Hepatocyte (in vitro differentiated cells): ENCODE measurements around the gene MCHR1. TPM values are rescaled to one million over a fixed set of nuclear protein-coding genes. Genes with fewer than 3 reads are reported as not detected.

Experiments used
- DNase-seq: peaks from one replicate; pipeline ENCODE4 v3.0.0-alpha.2; 2016; ENCODE audit warnings: low spot score
- H2AFZ ChIP-seq: fragments of 200-600 bp; sonication (generic); 2 replicates; pipeline ENCODE4 v1.6.0; 2016; ENCODE audit warnings: antibody characterized with exemption, mild to moderate bottlenecking
- H3K27ac ChIP-seq: fragments of 200-600 bp; sonication (generic); 2 replicates; pipeline ENCODE4 v1.5.1; 2016; ENCODE audit warnings: mild to moderate bottlenecking
- H3K27me3 ChIP-seq: fragments of 200-600 bp; sonication (generic); 2 replicates; pipeline ENCODE4 v1.6.1; 2016
- H3K36me3 ChIP-seq: fragments of 200-600 bp; sonication (generic); replicated peaks from 2 replicates; pipeline ENCODE4 v1.5.1; 2016; ENCODE audit warnings: low read depth; ENCODE audit not compliant: insufficient read depth
- H3K4me1 ChIP-seq: fragments of 200-600 bp; sonication (generic); 2 replicates; pipeline ENCODE4 v1.5.1; 2016; ENCODE audit warnings: mild to moderate bottlenecking, moderate library complexity; ENCODE audit not compliant: insufficient read depth
- H3K4me2 ChIP-seq: fragments of 200-600 bp; sonication (generic); 2 replicates; pipeline ENCODE4 v1.6.0; 2016
- H3K4me3 ChIP-seq: fragments of 200-600 bp; sonication (generic); 2 replicates; pipeline ENCODE4 v1.5.1; 2016; ENCODE audit warnings: mild to moderate bottlenecking
- H3K79me2 ChIP-seq: fragments of 200-600 bp; sonication (generic); 2 replicates; pipeline ENCODE4 v1.6.0; 2017; ENCODE audit warnings: mild to moderate bottlenecking
- H3K9me2 ChIP-seq: fragments of 200-600 bp; sonication (generic); replicated peaks from 2 replicates; pipeline ENCODE4 v1.6.0; 2017; ENCODE audit warnings: mild to moderate bottlenecking; ENCODE audit not compliant: insufficient read depth
- H3K9me3 ChIP-seq: fragments of 200-600 bp; sonication (generic); 2 replicates; pipeline ENCODE4 v1.5.1; 2016; ENCODE audit warnings: low read depth, mild to moderate bottlenecking
- H4K20me1 ChIP-seq: fragments of 200-600 bp; sonication (generic); 2 replicates; pipeline ENCODE4 v1.6.0; 2016; ENCODE audit warnings: mild to moderate bottlenecking; ENCODE audit not compliant: insufficient read depth, poor library complexity, severe bottlenecking
- CTCF ChIP-seq: fragments of 200-600 bp; sonication (generic); IDR thresholded peaks from 2 replicates; pipeline ENCODE4 v1.5.1; 2016; ENCODE audit warnings: antibody characterized with exemption, mild to moderate bottlenecking; ENCODE audit not compliant: poor library complexity
- EZH2 ChIP-seq: fragments of 200-600 bp; sonication (generic); IDR thresholded peaks from 2 replicates; pipeline ENCODE4 v1.6.1; 2016; ENCODE audit warnings: antibody characterized with exemption, mild to moderate bottlenecking, borderline replicate concordance
- EZH2phosphoT487 ChIP-seq: fragments of 200-600 bp; sonication (generic); IDR thresholded peaks from one replicate; pipeline ENCODE4 v1.6.1; 2018; ENCODE audit warnings: antibody characterized with exemption, mild to moderate bottlenecking, low read depth, moderate library complexity; ENCODE audit not compliant: unreplicated experiment, severe bottlenecking
- WGBS: methylation state at CpG from one replicate; pipeline ENCODE4 v1.1.6; 2016; ENCODE audit warnings: low lambda C conversion rate; ENCODE audit errors: missing lambda C conversion rate; 5-methylcytosine and 5-hydroxymethylcytosine counted together
- polyA plus RNA-seq: library from polyadenylated mRNA; unstranded; fragments of >200 nt; fragmentation: Nextera tagmentation; extraction: Ambion mirVana; gene quantifications from 2 replicates; pipeline ENCODE4 v1.2.1, GENCODE V29; 2016
- total RNA-seq: library from RNA; depleted of rRNA; stranded (reverse); fragments of >200 nt; gene quantifications from 2 replicates; pipeline ENCODE4 v1.2.3, GENCODE V29; 2014

The MCHR1 gene
- total and polyA plus RNA-seq, 2 experiments from 2014 or later = 0.50 to 1.1 TPM

DNA sequence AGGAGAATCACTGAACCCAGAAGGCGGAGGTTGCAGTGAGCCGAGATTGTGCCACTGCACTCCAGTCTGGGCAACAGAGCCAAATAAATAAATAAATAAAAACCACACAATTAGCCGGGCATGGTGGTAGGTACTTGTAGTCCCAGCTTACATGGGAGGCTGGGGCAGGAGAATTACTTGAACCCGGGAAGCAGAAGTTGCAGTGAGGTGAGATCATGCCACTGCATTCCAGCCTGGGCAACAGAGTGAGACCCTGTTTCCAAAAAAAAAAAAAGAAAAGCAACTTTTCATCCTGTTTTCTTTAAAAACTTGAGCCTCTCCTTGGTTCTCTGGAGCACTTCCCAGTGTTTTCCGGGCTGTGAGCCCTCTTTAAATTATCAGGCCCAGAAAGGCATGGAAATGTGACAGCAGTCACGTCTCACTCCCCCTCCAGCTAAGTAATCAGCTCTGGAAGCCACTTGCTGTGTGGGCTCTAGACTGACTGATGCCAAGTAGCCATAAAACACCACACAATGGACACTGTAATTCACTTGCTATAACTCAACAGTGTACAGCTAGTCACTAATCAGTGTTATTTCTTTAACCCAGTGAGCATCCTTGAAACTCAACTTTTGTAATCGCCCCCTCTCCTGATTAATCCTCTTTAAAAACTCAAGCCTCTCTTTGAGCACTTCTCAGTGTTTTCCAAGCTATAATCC is 13.0 kb upstream of the MCHR1 start:
- Histone ChIP-seq H2AFZ (no peak overlapping the region), H3K79me2 (no peaks in the 10 kb centered on the region), H3K9me3 (no peaks in the 10 kb centered on the region), H3K9me2 (no peaks in the 10 kb centered on the region), H3K27me3 (no peaks in the 10 kb centered on the region), H3K27ac (peak overlapping the region; percentile 40), H3K4me3 (no peak overlapping the region), H4K20me1 (no peaks in the 10 kb centered on the region), H3K4me2 (no peak overlapping the region), H3K4me1 (no peaks in the 10 kb centered on the region), H3K36me3 (no peaks in the 10 kb centered on the region)
- no peak for DNase-seq
- WGBS = 78% methylated on average over 7 of the region's 7 CpGs
- no peak for TF ChIP-seq EZH2
- TF ChIP-seq EZH2phosphoT487 = no peak
- no peak for TF ChIP-seq CTCF

- Histone ChIP-seq H4K20me1 (no peaks in the 10 kb centered on the region), H3K4me3 (no peak overlapping the region), H3K79me2 (no peaks in the 10 kb centered on the region), H3K9me3 (no peaks in the 10 kb centered on the region), H3K36me3 (no peaks in the 10 kb centered on the region), H3K4me1 (no peaks in the 10 kb centered on the region), H3K27ac (peak overlapping the region; percentile 64), H2AFZ (no peak overlapping the region), H3K27me3 (no peaks in the 10 kb centered on the region), H3K4me2 (no peak overlapping the region), H3K9me2 (no peaks in the 10 kb centered on the region)
- peak; percentile 65 for DNase-seq
- 77% methylated on average over 11 of the region's 11 CpGs for WGBS
- TF ChIP-seq EZH2 (no peak), EZH2phosphoT487 (no peak)
These were observed 10.5 kb upstream of the MCHR1 start for GRCh38 chr22:40668611-40669411.

DNA sequence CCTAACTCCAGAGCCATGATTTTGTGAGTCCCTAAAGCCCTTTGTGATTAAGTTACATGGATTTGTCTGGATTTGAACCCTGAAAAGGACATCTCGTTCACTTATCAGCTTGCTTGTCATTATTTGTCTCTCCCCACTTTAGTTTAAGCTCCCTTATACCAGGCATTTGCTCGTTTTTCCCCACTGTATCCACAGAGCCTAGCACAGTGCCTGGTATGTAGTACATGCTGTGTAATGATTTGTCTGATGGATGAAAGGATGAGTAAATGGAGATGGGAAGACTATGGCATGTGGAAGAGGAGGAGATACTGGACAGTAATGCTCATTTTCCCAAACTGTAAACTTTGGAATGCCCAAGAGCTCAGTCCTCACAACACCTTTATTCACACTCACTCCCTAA is 9.2 kb upstream of the MCHR1 start:
- Histone ChIP-seq H3K9me3 (no peaks in the 10 kb centered on the region), H3K4me1 (no peaks in the 10 kb centered on the region), H3K27ac (no peak overlapping the region), H3K9me2 (no peaks in the 10 kb centered on the region), H2AFZ (no peak overlapping the region), H3K27me3 (no peaks in the 10 kb centered on the region), H4K20me1 (no peaks in the 10 kb centered on the region), H3K79me2 (no peaks in the 10 kb centered on the region), H3K4me3 (no peak overlapping the region), H3K4me2 (no peak overlapping the region), H3K36me3 (no peaks in the 10 kb centered on the region)
- DNase-seq = no peak
- WGBS = 56% methylated on average over 2 of the region's 2 CpGs
- no peak for TF ChIP-seq CTCF
- TF ChIP-seq EZH2 = no peak
- TF ChIP-seq EZH2phosphoT487 = no peak

- 96% methylated on average over 12 of the region's 13 CpGs for WGBS
- no peaks in the 10 kb centered on the region for H3K27me3 ChIP-seq
- H4K20me1 ChIP-seq = no peaks in the 10 kb centered on the region
- H3K4me1 ChIP-seq = no peaks in the 10 kb centered on the region
- H3K27ac ChIP-seq = no peak overlapping the region
- H3K4me3 ChIP-seq = no peak overlapping the region
- no peak overlapping the region for H2AFZ ChIP-seq
- DNase-seq = no peak
- no peaks in the 10 kb centered on the region for H3K79me2 ChIP-seq
- TF ChIP-seq EZH2 = no peak
- TF ChIP-seq CTCF = no peak
- no peak for TF ChIP-seq EZH2phosphoT487
- no peaks in the 10 kb centered on the region for H3K36me3 ChIP-seq
- H3K9me3 ChIP-seq = no peaks in the 10 kb centered on the region
- no peaks in the 10 kb centered on the region for H3K9me2 ChIP-seq
- no peak overlapping the region for H3K4me2 ChIP-seq
These were observed 7.9 kb upstream of the MCHR1 start for GRCh38 chr22:40671369-40671768.
